HK-2 (cell line): ENCODE data around the gene MAN2A1.

ENCODE experiments used
- DNase-seq: peaks from one replicate; pipeline ENCODE4 v3.0.0-alpha.2; 2018; ENCODE audit not compliant: unreplicated experiment

MAN2A1 gene

GRCh38 chr5:109681763-109682162 lies 8.0 kb upstream of the MAN2A1 start:
- DNase-seq = no peak

- DNase-seq = no peak
These were observed 7.3 kb upstream of the MAN2A1 start for GRCh38 chr5:109682383-109682782.

- no peak for DNase-seq
These were observed 3.8 kb upstream of the MAN2A1 start for GRCh38 chr5:109685916-109686315.

GRCh38 chr5:109688630-109688969 lies 1.1 kb upstream of the MAN2A1 start:
- DNase-seq = no peak

- DNase-seq = peak; percentile 78
These were observed 572 bp upstream of the MAN2A1 start for GRCh38 chr5:109688970-109689739.

GRCh38 chr5:109690242-109690974 lies 681 bp downstream of the MAN2A1 start:
- DNase-seq = peak; percentile 26

- DNase-seq = peak; percentile 41
These were observed 1.3 kb downstream of the MAN2A1 start for GRCh38 chr5:109690975-109691574.

GRCh38 chr5:109691996-109692395 lies 2.3 kb downstream of the MAN2A1 start:
- DNase-seq = no peak

GRCh38 chr5:109692852-109693251 lies 3.1 kb downstream of the MAN2A1 start:
- DNase-seq = no peak

GRCh38 chr5:109693535-109694400 lies 4.0 kb downstream of the MAN2A1 start:
- DNase-seq = no peak

- DNase-seq = no peak
These were observed 4.7 kb downstream of the MAN2A1 start for GRCh38 chr5:109694451-109694891.

GRCh38 chr5:109695005-109695926 lies 5.5 kb downstream of the MAN2A1 start:
- no peak for DNase-seq

- DNase-seq = no peak
These were observed 7.6 kb downstream of the MAN2A1 start for GRCh38 chr5:109697339-109697738.

- DNase-seq = no peak
These were observed 10.9 kb downstream of the MAN2A1 start for GRCh38 chr5:109700516-109701153.

- DNase-seq = no peak
These were observed 11.5 kb downstream of the MAN2A1 start for GRCh38 chr5:109701252-109701651.

- DNase-seq = no peak
These were observed 12.1 kb downstream of the MAN2A1 start for GRCh38 chr5:109701792-109702191.

GRCh38 chr5:109703166-109703565 lies 13.4 kb downstream of the MAN2A1 start:
- DNase-seq = no peak

- DNase-seq = no peak
These were observed 14.1 kb downstream of the MAN2A1 start for GRCh38 chr5:109703829-109704228.

- no peak for DNase-seq
These were observed 14.7 kb downstream of the MAN2A1 start for GRCh38 chr5:109704282-109704952.

GRCh38 chr5:109705596-109705995 lies 15.9 kb downstream of the MAN2A1 start:
- no peak for DNase-seq
